GM18517 (cell line): ENCODE results near the gene APOBEC3C.
"Not testable (repeated sequence)": the region's sequence is repeated elsewhere in the genome, so short reads cannot be mapped to it uniquely, and the experiment has no call there.

Source experiments
- ATAC-seq: cut with Tn5 transposase; IDR thresholded peaks from one replicate; pipeline ENCODE4 v1.9.1; 2021; ENCODE audit warnings: mild to moderate bottlenecking, moderate library complexity; ENCODE audit not compliant: unreplicated experiment

The APOBEC3C gene

GRCh38 chr22:39055658-39056057 lies 41.6 kb downstream of the APOBEC3C start:
- no peak for ATAC-seq

DNA sequence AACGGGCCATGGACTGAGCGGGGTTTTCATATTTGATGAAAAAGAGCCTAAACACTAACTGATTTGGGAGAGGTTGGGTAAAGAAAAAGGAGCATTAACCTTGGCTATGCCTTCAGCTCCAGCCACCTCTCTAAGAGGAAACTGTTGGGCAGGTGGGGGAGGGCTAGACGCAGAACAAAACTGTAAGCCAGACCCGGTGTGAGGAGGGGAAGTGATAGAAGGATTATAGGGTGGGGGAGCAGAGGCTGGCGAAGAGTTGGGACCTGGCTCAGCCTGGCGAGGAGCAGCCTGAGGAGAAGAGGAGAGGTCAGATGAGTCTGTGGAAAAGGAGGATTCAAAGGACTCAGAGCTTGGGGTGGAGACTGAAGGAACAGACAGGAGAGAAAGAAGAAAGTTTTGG lies 47.2 kb downstream of the APOBEC3C start:
- ATAC-seq: not testable (repeated sequence)

GRCh38 chr22:39061951-39062350 lies 47.9 kb downstream of the APOBEC3C start:
- not testable (repeated sequence) for ATAC-seq

DNA sequence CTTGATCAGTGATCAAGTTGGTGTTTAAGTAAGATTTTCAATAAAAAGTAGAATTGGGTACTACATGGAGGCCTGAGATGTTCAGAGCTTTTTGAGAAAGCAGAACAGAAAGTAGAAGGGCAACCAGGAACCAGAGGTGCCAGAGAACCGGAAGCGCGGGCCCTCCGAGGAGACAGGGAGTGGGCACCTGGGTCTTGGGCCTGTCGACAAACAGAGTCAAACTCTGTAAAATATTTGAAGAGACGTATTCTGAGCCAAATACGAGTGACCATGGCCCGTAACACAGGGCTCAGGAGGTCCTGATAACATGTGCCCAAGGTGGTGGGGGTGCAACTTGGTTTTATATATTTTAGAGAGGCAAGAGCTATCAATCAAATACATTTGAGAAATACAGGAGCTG lies 49.8 kb downstream of the APOBEC3C start:
- ATAC-seq: not testable (repeated sequence)

DNA sequence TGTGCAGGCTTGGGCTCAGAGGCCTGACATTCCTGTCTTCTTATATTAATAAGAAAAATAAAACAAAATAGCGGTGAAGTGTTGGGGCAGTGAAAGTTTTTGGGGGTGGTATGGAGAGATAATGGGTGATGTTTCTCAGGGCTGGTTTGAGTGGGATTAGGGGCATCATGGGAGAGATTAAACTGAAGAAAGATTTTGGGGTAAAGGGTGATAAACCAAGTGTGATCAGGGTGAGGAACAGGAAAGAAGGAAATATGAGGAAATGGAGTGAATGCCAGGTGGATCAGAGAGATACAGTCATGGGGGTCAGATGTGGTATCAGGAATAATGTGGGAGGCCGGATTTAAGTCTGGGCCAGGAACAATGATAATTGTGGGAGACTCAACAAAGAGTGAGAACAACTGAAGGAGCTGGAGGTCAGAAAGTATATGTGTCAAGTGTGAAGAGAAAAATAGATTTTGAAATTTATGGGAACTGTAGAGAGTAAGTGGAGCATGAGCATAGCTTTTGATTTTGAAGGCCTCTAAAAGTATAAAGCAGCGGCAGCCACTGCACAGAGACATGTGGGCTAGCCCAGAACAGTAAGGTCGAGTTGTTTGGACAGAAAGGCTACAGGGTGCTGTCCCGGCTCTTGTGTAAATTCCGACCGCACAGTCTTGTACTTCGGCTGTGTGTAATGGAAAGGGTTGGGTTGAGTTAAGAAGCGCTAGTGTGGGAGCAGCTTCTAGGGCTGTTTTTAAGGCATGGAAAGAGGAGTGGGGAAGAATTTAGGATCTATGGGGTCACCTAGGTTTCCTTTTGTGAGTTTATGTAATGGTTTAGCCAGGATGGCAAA lies 52.6 kb downstream of the APOBEC3C start:
- ATAC-seq: not testable (repeated sequence)

DNA sequence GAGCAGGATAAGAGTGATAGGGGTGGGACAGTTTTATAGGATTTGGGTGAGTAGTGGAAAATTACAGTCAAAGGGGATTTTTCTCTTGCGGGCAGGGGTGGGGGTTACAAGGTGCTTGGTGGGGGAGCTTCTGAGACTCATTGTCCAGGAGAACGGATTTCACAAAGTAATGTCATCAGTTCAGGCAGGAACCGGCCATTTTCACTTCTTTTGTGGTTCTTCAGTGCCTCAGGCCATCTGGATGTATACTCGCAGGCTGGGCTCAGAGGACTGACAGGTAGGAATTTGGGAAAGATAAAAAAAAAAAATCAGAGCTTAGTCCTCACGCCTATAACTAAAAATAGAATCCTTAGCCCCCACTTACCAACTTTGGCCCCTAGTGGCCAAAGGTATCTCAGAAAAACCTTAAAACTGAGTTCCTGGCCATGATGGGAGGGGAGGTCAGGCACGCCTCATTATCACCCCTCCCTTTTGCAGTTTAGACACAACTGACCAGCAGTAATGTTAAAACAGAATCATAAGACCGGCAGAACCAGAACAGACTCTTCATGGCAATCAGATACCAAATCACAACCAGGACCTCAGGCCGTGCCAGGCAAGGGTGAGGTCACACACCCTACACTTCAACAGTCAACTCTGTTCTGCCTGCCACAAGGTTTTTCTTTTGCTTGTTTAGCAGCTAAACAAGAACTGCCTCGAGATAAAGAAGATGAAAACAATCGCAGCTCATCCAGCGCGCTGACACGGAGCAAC lies 54.2 kb downstream of the APOBEC3C start:
- ATAC-seq: no peak
